ENCODE data around the gene C6orf132. TPM values are rescaled to one million over a fixed set of nuclear protein-coding genes. Genes with fewer than 3 reads are reported as not detected.

C6orf132 gene
- total and polyA plus RNA-seq, 2 donors from 2014 or later: 5.6 to 42.7 TPM

DNA sequence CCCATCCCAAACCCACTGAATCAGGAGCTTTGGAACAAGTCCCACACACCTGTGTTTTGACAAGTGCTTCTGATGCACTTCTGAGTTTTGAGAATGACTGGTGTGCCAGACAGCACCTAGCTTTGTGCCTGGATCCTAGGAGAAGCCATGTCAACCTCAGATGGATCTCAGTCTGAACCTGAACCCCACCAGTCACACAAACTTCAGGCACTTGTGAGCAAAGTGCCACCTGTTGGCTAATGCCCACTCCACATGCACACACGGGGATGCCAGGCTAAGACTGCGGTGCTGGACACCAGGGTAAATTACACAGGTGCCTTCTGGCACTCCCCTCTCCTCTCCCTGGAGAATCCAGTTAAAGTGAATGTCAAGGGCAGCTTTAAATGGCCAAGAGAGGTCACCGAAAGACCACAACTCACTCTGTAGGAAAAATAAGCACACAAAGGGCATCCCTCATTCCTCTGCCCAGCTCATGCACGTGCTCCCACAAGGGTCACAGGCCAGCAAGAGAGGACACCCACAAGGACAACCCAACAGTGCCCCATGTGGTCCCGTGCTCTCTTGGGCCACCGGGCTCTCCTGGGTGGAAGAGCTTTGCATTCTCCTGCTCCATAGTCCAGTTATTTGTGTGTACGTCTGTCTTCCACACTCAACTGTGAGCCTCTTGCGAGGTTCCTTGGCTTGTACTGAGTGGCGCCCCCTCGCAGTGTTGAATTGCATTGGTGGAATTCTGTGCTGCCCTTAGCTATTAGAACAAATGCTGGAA, 46.5 kb downstream of the C6orf132 start:
- peaks cover 0 to 4% (median 0%) of the 10 kb centered on the region in 3 donors for H3K4me1 ChIP-seq (ENCODE audit: control insufficient read depth in 2 of 3, insufficient read depth in 2 of 3, low read depth in 1 of 3, low read length in 3 of 3)
- TF ChIP-seq CTCF (IDR thresholded peaks at IDR 0.05; ENCODE audit: borderline replicate concordance, extremely low read depth, insufficient read depth): no peak
- intact Hi-C loops (cut with DNase I): no loop called here
- no peak overlapping the region for H3K9ac ChIP-seq (ENCODE audit: low read length in 3 of 3)
- no peak for FAIRE-seq
- H3K27me3 ChIP-seq (ENCODE audit: control insufficient read depth, insufficient read depth, low read length): no peaks in the 10 kb centered on the region
- DNase-seq: no peak
- no peak overlapping the region for H3K4me3 ChIP-seq (ENCODE audit: low read length in 3 of 3)
- H3K9me3 ChIP-seq (ENCODE audit: control insufficient read depth in 2 of 3, insufficient read depth in 1 of 3, low read length in 3 of 3): no peaks in the 10 kb centered on the region
- no peaks in the 10 kb centered on the region for H3K36me3 ChIP-seq (ENCODE audit: control insufficient read depth in 2 of 3, insufficient read depth in 3 of 3, low read length in 3 of 3)
- H3K27ac ChIP-seq (ENCODE audit: low read depth in 2 of 2, low read length in 2 of 2): no peak overlapping the region

DNA sequence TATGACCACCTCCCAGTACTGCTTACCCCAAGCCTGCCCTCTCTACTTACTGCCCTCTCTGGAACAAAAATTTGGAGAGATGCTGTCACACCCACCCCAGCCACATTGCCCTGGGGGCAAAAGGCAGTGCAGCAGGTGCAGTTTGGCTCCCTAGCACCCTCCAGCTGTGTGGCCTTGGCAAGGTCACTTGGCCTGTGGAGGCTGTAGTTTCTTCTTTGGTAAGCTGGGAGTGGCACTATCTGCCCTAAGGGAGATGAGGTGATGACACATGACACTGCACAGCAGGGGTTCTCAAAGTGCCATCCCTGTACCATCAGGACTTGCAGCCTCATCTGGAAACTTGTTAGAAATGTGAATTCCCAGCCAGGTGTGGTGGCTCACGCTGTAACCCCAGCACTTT, 47.3 kb downstream of the C6orf132 start:
- Histone ChIP-seq H3K9me3 (ENCODE audit: control insufficient read depth in 2 of 3, insufficient read depth in 1 of 3, low read length in 3 of 3) (no peaks in the 10 kb centered on the region), H3K27ac (ENCODE audit: low read depth in 2 of 2, low read length in 2 of 2) (no peak overlapping the region), H3K9ac (ENCODE audit: low read length in 3 of 3) (no peak overlapping the region), H3K27me3 (ENCODE audit: control insufficient read depth, insufficient read depth, low read length) (no peaks in the 10 kb centered on the region), H3K36me3 (ENCODE audit: control insufficient read depth in 2 of 3, insufficient read depth in 3 of 3, low read length in 3 of 3) (no peaks in the 10 kb centered on the region), H3K4me1 (ENCODE audit: control insufficient read depth in 2 of 3, insufficient read depth in 2 of 3, low read depth in 1 of 3, low read length in 3 of 3) (peaks cover 0 to 4% (median 0%) of the 10 kb centered on the region in 3 donors), H3K4me3 (ENCODE audit: low read length in 3 of 3) (no peak overlapping the region)
- no peak for TF ChIP-seq CTCF (IDR thresholded peaks at IDR 0.05; ENCODE audit: borderline replicate concordance, extremely low read depth, insufficient read depth)
- FAIRE-seq (no peak), DNase-seq (no peak)
- intact Hi-C loops (cut with DNase I): no loop called here

GRCh38 chr6:42093582-42094329, 48.7 kb downstream of the C6orf132 start:
- no peak overlapping the region for H3K4me3 ChIP-seq (ENCODE audit: low read length in 3 of 3)
- H3K27me3 ChIP-seq (ENCODE audit: control insufficient read depth, insufficient read depth, low read length): no peaks in the 10 kb centered on the region
- DNase-seq (no peak), FAIRE-seq (no peak)
- TF ChIP-seq CTCF (IDR thresholded peaks at IDR 0.05; ENCODE audit: borderline replicate concordance, extremely low read depth, insufficient read depth): no peak
- H3K4me1 ChIP-seq (ENCODE audit: control insufficient read depth in 2 of 3, insufficient read depth in 2 of 3, low read depth in 1 of 3, low read length in 3 of 3): peaks cover 0 to 2% (median 0%) of the 10 kb centered on the region in 3 donors
- H3K27ac ChIP-seq (ENCODE audit: low read depth in 2 of 2, low read length in 2 of 2): no peak overlapping the region
- H3K36me3 ChIP-seq (ENCODE audit: control insufficient read depth in 2 of 3, insufficient read depth in 3 of 3, low read length in 3 of 3): no peaks in the 10 kb centered on the region
- no peaks in the 10 kb centered on the region for H3K9me3 ChIP-seq (ENCODE audit: control insufficient read depth in 2 of 3, insufficient read depth in 1 of 3, low read length in 3 of 3)
- no peak overlapping the region for H3K9ac ChIP-seq (ENCODE audit: low read length in 3 of 3)
- intact Hi-C loops (cut with DNase I): no loop called here
